Ovary (tissue), 9 donors: ENCODE measurements around the gene S1PR1. TPM values are rescaled to one million over a fixed set of nuclear protein-coding genes. Genes with fewer than 3 reads are reported as not detected.

Experiments used
- DNase-seq, 5 donors: peaks; one replicate each; pipeline ENCODE4 v3.0.0-alpha.2; 2019 to 2020
- H3K27ac ChIP-seq, 2 donors: fragments of 200-600 bp; one replicate each; pipeline versions ENCODE4 v1.5.1 to v1.8.0; 2019 to 2022
- H3K27me3 ChIP-seq: fragments of 200-600 bp; one replicate; pipeline ENCODE4 v1.8.0; 2022
- H3K36me3 ChIP-seq: fragments of 200-600 bp; sonication (generic); one replicate; pipeline ENCODE4 v1.5.1; 2019
- H3K4me1 ChIP-seq: one replicate; pipeline ENCODE4 v1.8.1; 2013; ENCODE audit warnings: mild to moderate bottlenecking, moderate library complexity; ENCODE audit not compliant: insufficient read depth
- H3K4me3 ChIP-seq: fragments of 200-600 bp; sonication (generic); one replicate; pipeline ENCODE4 v1.5.1; 2017
- H3K9me3 ChIP-seq, 2 donors: fragments of 200-600 bp in 1 of 2; sonication (generic) in 1 of 2; one replicate each; pipeline versions ENCODE4 v1.5.1 to v1.8.1; 2013 to 2019; ENCODE audit warnings: mild to moderate bottlenecking in 1 of 2, moderate library complexity in 1 of 2
- EP300 ChIP-seq: sonication (generic); formaldehyde crosslinking; IDR thresholded peaks from one replicate; pipeline ENCODE4 v1.6.1; 2017; ENCODE audit warnings: antibody characterized with exemption
- POLR2A ChIP-seq: fragments of 450-650 bp; IDR thresholded peaks from one replicate; pipeline ENCODE4 v1.6.1; 2017; ENCODE audit warnings: antibody characterized with exemption, mild to moderate bottlenecking, moderate library complexity
- WGBS, 3 donors: extraction: QIAGEN DNeasy Blood & Tissue Kit in 1 of 3; methylation state at CpG; one replicate each; pipeline versions ENCODE4 v1.1.5 to v1.1.7; 2013 to 2017; 5-methylcytosine and 5-hydroxymethylcytosine counted together
- intact Hi-C, 4 donors: fragments of 100-400 bp; cut with DNase I; formaldehyde crosslinking; loops; one replicate each; pipeline versions ENCODE4 v1.11.0 to v1.15.1; 2022 to 2023
- polyA plus RNA-seq, 2 donors: library from polyadenylated mRNA; stranded (reverse); fragments of 200-250 nt in 1 of 2; fragments of 350-450 nt in 1 of 2; fragmentation: Illumina TruSeq in 1 of 2; extraction: RNeasy Lipid Tissue Mini Kit (QIAGEN cat#74804) in 1 of 2; gene quantifications; one replicate each; pipeline ENCODE4 v1.2.3, GENCODE V29; 2013 to 2014
- total RNA-seq, 7 donors: library from RNA; depleted of rRNA in 2 of 7; stranded (reverse); fragments of >200 nt in 2 of 7; fragmentation: NEBNext Ultra II Directional in 3 of 7; extraction: Animal tissue kit (Norgen Biotek cat#: 25700) in 3 of 7; gene quantifications; one replicate each; pipeline versions ENCODE4 v1.1.0 to v1.2.4, GENCODE V29; 2016 to 2023
- TF ChIP-seq, protein P1 (sequence below), 3 donors: fragments of 450-650 bp in 2 of 3; fragments of 200-600 bp in 1 of 3; IDR thresholded peaks; one replicate each; pipeline versions ENCODE4 v1.5.1 to v1.8.0; 2016 to 2022; ENCODE audit warnings: antibody characterized with exemption in 3 of 3, mild to moderate bottlenecking in 1 of 3
- donor health status: DM: no; HTN: no; CAD: no; lungs with moderate emphysema.
- donor health status: DM: no; HTN: no; CAD: no.
- donor health status: Bipolar disorder and iron deficiency.
- donor health status: DM: yes; HTN: yes; CAD: no.
- donor health status: DM: no; HTN: no; CAD: no.
- donor health status: DM: yes; HTN: yes; CAD: no.

S1PR1 gene
- total and polyA plus RNA-seq, 9 donors = 8.0 to 27.8 (median 10.9) TPM

DNA sequence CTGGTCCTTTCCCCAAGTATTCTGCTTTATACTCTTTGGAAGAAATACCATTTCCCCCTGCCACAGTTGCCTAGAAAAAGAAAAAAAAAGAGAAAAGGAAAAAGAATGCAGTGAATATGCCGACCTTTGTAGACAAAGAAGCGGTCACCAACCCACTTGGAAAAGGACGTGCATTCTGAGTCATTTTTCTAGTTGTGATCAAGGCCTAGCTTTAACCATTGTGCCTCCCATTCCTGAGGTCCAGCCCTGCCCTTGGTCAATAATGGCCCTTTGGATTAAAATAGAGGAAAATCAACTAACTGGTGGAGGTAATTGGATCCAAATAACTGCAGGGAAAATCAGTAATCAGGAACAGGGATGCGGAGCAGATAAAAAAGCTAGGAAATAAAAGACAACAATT lies 24.8 kb downstream of the S1PR1 start:
- DNase-seq = no peak
- H3K36me3 ChIP-seq = no peaks in the 10 kb centered on the region
- H3K27me3 ChIP-seq = no peaks in the 10 kb centered on the region
- no peak overlapping the region for H3K27ac ChIP-seq
- 71 to 72% (median 71%) methylated on average over 4 of the region's 4 CpGs for WGBS, 3 donors
- H3K4me1 ChIP-seq = no peaks in the 10 kb centered on the region
- H3K4me3 ChIP-seq = no peak overlapping the region
- intact Hi-C loops = no loop called here
- TF ChIP-seq, protein P1, sequence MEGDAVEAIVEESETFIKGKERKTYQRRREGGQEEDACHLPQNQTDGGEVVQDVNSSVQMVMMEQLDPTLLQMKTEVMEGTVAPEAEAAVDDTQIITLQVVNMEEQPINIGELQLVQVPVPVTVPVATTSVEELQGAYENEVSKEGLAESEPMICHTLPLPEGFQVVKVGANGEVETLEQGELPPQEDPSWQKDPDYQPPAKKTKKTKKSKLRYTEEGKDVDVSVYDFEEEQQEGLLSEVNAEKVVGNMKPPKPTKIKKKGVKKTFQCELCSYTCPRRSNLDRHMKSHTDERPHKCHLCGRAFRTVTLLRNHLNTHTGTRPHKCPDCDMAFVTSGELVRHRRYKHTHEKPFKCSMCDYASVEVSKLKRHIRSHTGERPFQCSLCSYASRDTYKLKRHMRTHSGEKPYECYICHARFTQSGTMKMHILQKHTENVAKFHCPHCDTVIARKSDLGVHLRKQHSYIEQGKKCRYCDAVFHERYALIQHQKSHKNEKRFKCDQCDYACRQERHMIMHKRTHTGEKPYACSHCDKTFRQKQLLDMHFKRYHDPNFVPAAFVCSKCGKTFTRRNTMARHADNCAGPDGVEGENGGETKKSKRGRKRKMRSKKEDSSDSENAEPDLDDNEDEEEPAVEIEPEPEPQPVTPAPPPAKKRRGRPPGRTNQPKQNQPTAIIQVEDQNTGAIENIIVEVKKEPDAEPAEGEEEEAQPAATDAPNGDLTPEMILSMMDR (IDR thresholded peaks at IDR 0.05) = no peak
- TF ChIP-seq EP300 (no peak), POLR2A (no peak)
- H3K9me3 ChIP-seq = no peaks in the 10 kb centered on the region

GRCh38 chr1:101262060-101262459 lies 25.2 kb downstream of the S1PR1 start:
- intact Hi-C loops = no loop called here
- Histone ChIP-seq H3K36me3 (no peaks in the 10 kb centered on the region), H3K9me3 (no peaks in the 10 kb centered on the region), H3K4me1 (no peaks in the 10 kb centered on the region), H3K27me3 (no peaks in the 10 kb centered on the region), H3K27ac (no peak overlapping the region), H3K4me3 (no peak overlapping the region)
- 82 to 92% (median 91%) methylated on average over 4 of the region's 4 CpGs for WGBS, 3 donors
- TF ChIP-seq, protein P1 (IDR thresholded peaks at IDR 0.05) = no peak
- TF ChIP-seq POLR2A (no peak), EP300 (no peak)
- no peak for DNase-seq

DNA sequence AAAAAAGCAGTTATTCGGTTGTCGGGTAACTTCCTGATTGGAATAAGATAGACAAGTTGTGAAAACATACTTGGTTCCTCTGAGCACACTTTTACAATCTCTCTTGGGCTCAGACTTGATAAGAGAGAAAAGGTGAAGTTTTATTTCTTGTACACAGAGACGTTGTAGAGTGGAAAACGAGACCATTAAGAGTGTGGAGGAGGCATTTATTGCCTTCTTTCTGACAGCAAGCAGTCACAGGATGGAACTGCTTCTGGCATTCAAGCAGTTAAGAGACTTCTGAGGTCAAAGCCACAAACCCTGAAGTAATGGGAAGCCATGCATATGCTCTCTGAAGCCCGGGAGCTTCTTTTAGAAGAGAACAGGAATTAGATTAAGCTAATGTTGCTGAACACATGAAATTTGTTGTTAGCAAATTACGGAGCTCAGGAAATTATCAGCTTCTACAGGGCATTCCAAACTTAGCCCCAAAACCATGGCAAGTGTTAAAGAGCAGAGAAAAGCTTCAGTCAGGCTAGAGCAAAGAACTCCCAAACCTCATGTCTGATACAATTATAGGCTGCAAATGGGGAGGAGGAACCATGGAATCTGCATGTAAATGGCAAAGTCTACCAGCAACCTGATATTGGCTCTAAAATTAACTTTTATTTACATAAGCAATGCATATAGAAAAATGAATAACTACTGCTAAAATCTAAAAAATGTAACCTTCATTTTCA lies 26.0 kb downstream of the S1PR1 start:
- Histone ChIP-seq H3K27ac (no peak overlapping the region), H3K36me3 (no peaks in the 10 kb centered on the region), H3K9me3 (no peaks in the 10 kb centered on the region), H3K4me3 (no peak overlapping the region), H3K27me3 (no peaks in the 10 kb centered on the region), H3K4me1 (no peaks in the 10 kb centered on the region)
- no peak for DNase-seq
- intact Hi-C loops = no loop called here
- WGBS, 3 donors = 3 to 4% (median 3%) methylated on average over 6 of the region's 6 CpGs
- TF ChIP-seq POLR2A (no peak), EP300 (no peak)
- TF ChIP-seq, protein P1 (IDR thresholded peaks at IDR 0.05) = no peak

GRCh38 chr1:101264697-101265096 lies 27.9 kb downstream of the S1PR1 start:
- no peak overlapping the region for H3K27ac ChIP-seq
- TF ChIP-seq POLR2A = no peak
- TF ChIP-seq, protein P1 (IDR thresholded peaks at IDR 0.05) = no peak
- TF ChIP-seq EP300 = no peak
- no peak overlapping the region for H3K4me3 ChIP-seq
- no peak for DNase-seq
- WGBS, 3 donors = 72 to 80% (median 76%) methylated on average over 2 of the region's 2 CpGs
- intact Hi-C loops = no loop called here
- no peaks in the 10 kb centered on the region for H3K9me3 ChIP-seq
- no peaks in the 10 kb centered on the region for H3K4me1 ChIP-seq
- H3K36me3 ChIP-seq = no peaks in the 10 kb centered on the region
- H3K27me3 ChIP-seq = no peaks in the 10 kb centered on the region
